Measurements from ENCODE around the gene WT1. TPM values are rescaled to one million over a fixed set of nuclear protein-coding genes. Genes with fewer than 3 reads are reported as not detected.
A peak's percentile ranks its signal among the peaks of the same experiment; 100 is the strongest.

The WT1 gene
- total and polyA plus RNA-seq, 2 experiments from 2014 or later: not detected

DNA sequence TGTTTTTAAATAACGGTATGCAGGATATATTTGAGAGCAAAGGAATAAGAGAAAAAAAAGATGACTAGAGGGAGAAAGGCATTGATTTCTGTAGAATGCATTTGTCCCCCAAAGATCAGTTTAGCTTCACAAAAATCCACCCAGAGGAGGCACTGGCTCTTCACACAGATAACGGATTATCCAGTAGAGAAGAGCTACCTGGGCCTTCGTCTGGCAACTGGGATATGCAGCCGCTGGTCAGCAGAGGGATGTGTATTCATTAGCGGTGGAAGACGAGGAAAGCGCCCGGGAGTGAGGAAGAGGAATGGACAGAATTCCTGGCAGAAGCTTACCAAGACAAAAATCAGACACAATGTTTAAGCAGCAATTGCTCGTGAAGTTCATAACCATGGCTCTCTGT lies 5.6 kb upstream of the WT1 start:
- Histone ChIP-seq H3F3A (ENCODE audit: insufficient read depth) (no peaks in the 10 kb centered on the region), H3K9ac (no peak overlapping the region), H3K4me2 (ENCODE audit: unreplicated experiment) (no peak overlapping the region), H3K27me3 (replicated peaks; ENCODE audit: insufficient read depth) (peaks cover 83% of the 10 kb centered on the region), H3K4me1 (ENCODE audit: insufficient read depth) (no peaks in the 10 kb centered on the region), H3K36me3 (ENCODE audit: low read depth) (no peaks in the 10 kb centered on the region), H3K9me2 (ENCODE audit: insufficient read depth) (no peaks in the 10 kb centered on the region), H3K27ac (no peak overlapping the region), H3K79me2 (ENCODE audit: insufficient read depth) (no peaks in the 10 kb centered on the region), H3K9me3 (ENCODE audit: low read depth) (no peaks in the 10 kb centered on the region), H4K20me1 (ENCODE audit: insufficient read depth) (no peaks in the 10 kb centered on the region), H2AFZ (no peak overlapping the region), H3K4me3 (no peak overlapping the region)
- no peak for DNase-seq
- TF ChIP-seq EZH2 (IDR thresholded peaks at IDR 0.05; ENCODE audit: insufficient read depth, poor library complexity, severe bottlenecking) (no peak), EZH2phosphoT487 (IDR thresholded peaks at IDR 0.05; ENCODE audit: insufficient read depth, low read depth) (no peak)
- in situ Hi-C loops (cut with MboI): no loop called here
- WGBS, 2 experiments (ENCODE audit: low coverage in 1 of 2, low lambda C conversion rate in 2 of 2, missing lambda C conversion rate in 2 of 2): 8 to 12% methylated on average over 9 of the region's 9 CpGs

DNA sequence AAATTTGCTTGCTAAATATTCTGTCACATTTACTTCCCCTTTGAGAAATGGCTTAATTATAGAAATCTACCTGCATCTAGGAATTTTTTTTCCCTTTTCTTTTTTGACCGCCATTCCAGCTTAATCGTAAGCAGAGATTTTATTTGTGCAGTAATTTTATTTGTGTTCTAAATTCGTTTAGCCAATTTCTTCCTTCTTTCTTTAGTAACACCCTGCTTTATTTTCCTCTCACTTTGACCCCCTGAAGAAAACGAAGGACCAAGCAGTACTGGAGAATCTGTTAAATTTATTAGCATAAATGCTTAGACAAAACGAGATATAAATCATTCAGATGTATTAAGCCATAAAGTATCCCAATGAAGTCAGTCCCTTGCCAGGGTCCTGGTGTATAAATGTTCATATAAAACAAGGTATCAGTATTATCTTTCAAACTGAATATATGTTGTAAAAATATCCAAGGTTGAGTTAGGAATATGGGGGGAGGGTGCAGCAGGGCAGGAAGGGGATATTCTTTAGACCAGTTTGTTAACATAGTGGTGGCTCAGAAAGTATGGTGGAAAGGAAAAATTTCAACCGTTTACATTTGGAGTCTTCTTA lies 5.1 kb upstream of the WT1 start:
- Histone ChIP-seq H3F3A (ENCODE audit: insufficient read depth) (no peaks in the 10 kb centered on the region), H3K79me2 (ENCODE audit: insufficient read depth) (no peaks in the 10 kb centered on the region), H3K9me2 (ENCODE audit: insufficient read depth) (no peaks in the 10 kb centered on the region), H3K4me1 (ENCODE audit: insufficient read depth) (no peaks in the 10 kb centered on the region), H2AFZ (no peak overlapping the region), H3K4me2 (ENCODE audit: unreplicated experiment) (no peak overlapping the region), H3K9me3 (ENCODE audit: low read depth) (no peaks in the 10 kb centered on the region), H3K27me3 (replicated peaks; ENCODE audit: insufficient read depth) (peaks cover 88% of the 10 kb centered on the region), H4K20me1 (ENCODE audit: insufficient read depth) (no peaks in the 10 kb centered on the region), H3K27ac (no peak overlapping the region), H3K9ac (no peak overlapping the region), H3K4me3 (no peak overlapping the region), H3K36me3 (ENCODE audit: low read depth) (no peaks in the 10 kb centered on the region)
- in situ Hi-C loops (cut with MboI): no loop called here
- no peak for DNase-seq
- WGBS, 2 experiments (ENCODE audit: low coverage in 1 of 2, low lambda C conversion rate in 2 of 2, missing lambda C conversion rate in 2 of 2): 21% methylated on average over 6 of the region's 6 CpGs
- no peak for TF ChIP-seq EZH2phosphoT487 (IDR thresholded peaks at IDR 0.05; ENCODE audit: insufficient read depth, low read depth)
- TF ChIP-seq EZH2 (IDR thresholded peaks at IDR 0.05; ENCODE audit: insufficient read depth, poor library complexity, severe bottlenecking): peak; percentile 25

DNA sequence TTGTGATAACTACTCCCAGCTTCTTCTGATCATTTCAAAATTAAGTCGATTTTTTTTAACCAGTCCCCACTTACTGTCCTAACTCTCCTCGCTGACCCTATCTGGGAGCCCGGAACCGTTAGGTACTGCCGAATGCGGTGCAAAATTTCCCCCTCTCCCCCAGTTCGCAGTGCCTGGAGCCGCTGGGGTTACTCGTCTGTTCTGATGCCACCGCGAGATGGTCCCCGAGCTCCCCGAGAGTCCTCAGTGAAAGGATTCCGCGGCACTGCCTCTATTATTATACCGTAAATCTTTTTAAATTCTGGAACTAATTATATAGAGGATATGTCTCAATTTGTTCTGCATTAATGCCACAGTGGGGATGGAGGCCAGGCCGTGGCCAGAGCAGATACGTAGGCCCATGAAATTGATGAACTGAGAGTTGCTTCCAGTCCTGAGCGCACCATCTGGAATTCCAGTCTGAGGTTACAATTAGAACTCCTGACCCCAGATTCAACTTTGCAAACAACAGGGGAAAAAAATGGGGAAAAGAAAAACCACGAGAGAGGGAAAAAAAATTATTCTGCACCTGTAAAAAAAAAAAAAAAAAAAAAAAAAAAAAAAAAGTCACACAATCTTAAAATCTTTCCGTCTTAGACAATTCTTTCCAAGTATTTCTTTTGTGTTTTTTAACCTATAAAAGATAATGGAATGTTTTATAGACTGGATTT lies 4.3 kb upstream of the WT1 start:
- no peaks in the 10 kb centered on the region for H3K4me1 ChIP-seq (ENCODE audit: insufficient read depth)
- in situ Hi-C loops (cut with MboI): no loop called here
- H3F3A ChIP-seq (ENCODE audit: insufficient read depth): no peaks in the 10 kb centered on the region
- no peak overlapping the region for H3K4me3 ChIP-seq
- no peak overlapping the region for H3K27ac ChIP-seq
- no peak overlapping the region for H3K9ac ChIP-seq
- 0 out of 2 replicates have a peak, but pooled peaks have one; percentile 16 for TF ChIP-seq EZH2phosphoT487 (IDR thresholded peaks at IDR 0.05; ENCODE audit: insufficient read depth, low read depth)
- TF ChIP-seq EZH2 (IDR thresholded peaks at IDR 0.05; ENCODE audit: insufficient read depth, poor library complexity, severe bottlenecking): peak; percentile 37
- H2AFZ ChIP-seq: no peak overlapping the region
- H3K27me3 ChIP-seq (replicated peaks; ENCODE audit: insufficient read depth): peaks cover 93% of the 10 kb centered on the region
- no peaks in the 10 kb centered on the region for H3K9me3 ChIP-seq (ENCODE audit: low read depth)
- H3K4me2 ChIP-seq (ENCODE audit: unreplicated experiment): no peak overlapping the region
- no peaks in the 10 kb centered on the region for H3K79me2 ChIP-seq (ENCODE audit: insufficient read depth)
- H4K20me1 ChIP-seq (ENCODE audit: insufficient read depth): no peaks in the 10 kb centered on the region
- no peaks in the 10 kb centered on the region for H3K9me2 ChIP-seq (ENCODE audit: insufficient read depth)
- no peaks in the 10 kb centered on the region for H3K36me3 ChIP-seq (ENCODE audit: low read depth)
- DNase-seq: no peak
- 6 to 9% methylated on average over 21 of the region's 21 CpGs for WGBS, 2 experiments (ENCODE audit: low coverage in 1 of 2, low lambda C conversion rate in 2 of 2, missing lambda C conversion rate in 2 of 2)

- no peaks in the 10 kb centered on the region for H3K9me3 ChIP-seq (ENCODE audit: low read depth)
- H3K4me1 ChIP-seq (ENCODE audit: insufficient read depth): no peaks in the 10 kb centered on the region
- no peaks in the 10 kb centered on the region for H3K36me3 ChIP-seq (ENCODE audit: low read depth)
- H3F3A ChIP-seq (ENCODE audit: insufficient read depth): no peaks in the 10 kb centered on the region
- H2AFZ ChIP-seq: no peak overlapping the region
- no peak for DNase-seq
- H3K9ac ChIP-seq: no peak overlapping the region
- no peaks in the 10 kb centered on the region for H3K79me2 ChIP-seq (ENCODE audit: insufficient read depth)
- no peak overlapping the region for H3K27ac ChIP-seq
- WGBS, 2 experiments (ENCODE audit: low coverage in 1 of 2, low lambda C conversion rate in 2 of 2, missing lambda C conversion rate in 2 of 2): 2 to 4% methylated on average over 47 of the region's 47 CpGs
- no peaks in the 10 kb centered on the region for H4K20me1 ChIP-seq (ENCODE audit: insufficient read depth)
- no peak overlapping the region for H3K4me2 ChIP-seq (ENCODE audit: unreplicated experiment)
- H3K4me3 ChIP-seq: no peak overlapping the region
- H3K27me3 ChIP-seq (replicated peaks; ENCODE audit: insufficient read depth): peaks cover 94% of the 10 kb centered on the region
- TF ChIP-seq EZH2 (IDR thresholded peaks at IDR 0.05; ENCODE audit: insufficient read depth, poor library complexity, severe bottlenecking) (peak; percentile 56), EZH2phosphoT487 (IDR thresholded peaks at IDR 0.05; ENCODE audit: insufficient read depth, low read depth) (no peak)
- no peaks in the 10 kb centered on the region for H3K9me2 ChIP-seq (ENCODE audit: insufficient read depth)
- in situ Hi-C loops (cut with MboI): no loop called here
Measured at GRCh38 chr11:32438866-32439489, 3.6 kb upstream of the WT1 start.
